ENCODE data around the gene BCL2L12. TPM values are rescaled to one million over a fixed set of nuclear protein-coding genes. Genes with fewer than 3 reads are reported as not detected.

BCL2L12 gene
- total RNA-seq, 1 experiment from 2014 or later: 16.4 TPM

DNA sequence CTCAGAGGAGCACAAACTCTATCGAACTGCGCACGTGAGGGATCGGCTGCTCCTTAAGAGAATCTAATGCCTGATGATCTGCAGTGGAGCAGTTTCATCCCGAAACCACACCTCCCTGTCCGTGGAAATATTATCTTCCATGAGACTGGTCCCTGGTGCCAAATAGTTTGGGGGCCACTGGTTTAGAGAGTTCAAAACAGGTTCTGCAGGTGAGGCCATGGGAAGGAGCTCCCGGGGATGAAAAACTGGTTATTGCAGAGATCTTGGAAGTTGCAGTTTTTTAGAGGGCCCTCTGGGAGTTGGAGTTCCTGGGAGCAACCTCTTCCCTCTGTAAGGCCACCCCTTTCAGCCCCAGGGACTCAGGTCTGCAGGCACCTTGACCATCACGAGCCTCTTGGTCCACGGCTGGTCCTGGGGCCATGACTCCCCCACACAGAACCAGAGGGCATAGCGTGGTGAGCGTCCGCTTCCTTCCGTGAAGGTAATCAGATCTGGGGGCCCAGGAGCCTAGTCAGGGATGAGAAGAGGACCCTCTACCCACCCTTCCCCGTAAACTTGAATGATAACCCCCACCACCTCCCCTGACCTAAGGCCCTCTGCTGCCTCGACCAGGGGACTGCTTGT, 5.3 kb upstream of the BCL2L12 start:
- no peak for DNase-seq (ENCODE audit: extremely low read depth, low read depth)

DNA sequence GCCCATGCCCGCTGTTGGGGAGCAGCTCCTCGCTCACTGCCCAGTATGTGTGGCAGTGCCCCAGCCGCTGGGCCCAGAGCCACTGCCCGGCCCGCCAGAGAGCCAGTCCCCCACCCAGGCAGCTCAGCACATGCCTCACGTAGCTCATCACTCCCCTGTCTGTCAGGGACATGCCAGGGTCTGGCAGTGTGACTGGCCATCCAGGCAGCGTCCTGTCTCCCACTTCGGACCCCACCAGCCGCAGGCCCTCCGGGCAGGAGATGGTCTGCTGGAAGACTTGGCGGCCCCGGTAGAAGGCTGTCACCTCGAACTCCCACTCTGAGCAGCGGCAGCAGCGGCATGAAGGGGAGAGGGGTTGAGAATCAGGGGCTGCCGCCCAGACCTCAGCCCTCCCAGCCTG, 3.7 kb upstream of the BCL2L12 start:
- no peak for DNase-seq (ENCODE audit: extremely low read depth, low read depth)

DNA sequence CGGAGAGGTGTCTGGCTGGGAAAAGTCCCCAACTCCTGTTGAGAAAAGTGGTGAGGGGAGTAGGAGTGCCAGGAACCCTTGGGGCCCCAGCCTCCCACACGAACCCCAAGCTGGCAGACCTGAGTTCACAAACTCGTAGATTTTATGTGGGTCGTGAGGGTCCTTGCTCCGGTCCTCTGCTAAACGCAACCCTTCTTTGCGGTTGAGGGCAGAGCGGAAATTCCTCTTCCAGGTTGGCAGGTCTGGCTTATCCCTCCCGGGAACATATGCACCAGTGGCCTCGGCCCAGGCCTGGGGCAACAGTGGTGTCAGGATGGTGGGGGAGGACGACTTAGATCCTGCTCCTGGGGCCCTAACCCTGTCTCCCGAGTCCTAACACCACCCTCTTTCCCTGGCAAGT, 2.5 kb upstream of the BCL2L12 start:
- DNase-seq (ENCODE audit: extremely low read depth, low read depth): no peak

DNA sequence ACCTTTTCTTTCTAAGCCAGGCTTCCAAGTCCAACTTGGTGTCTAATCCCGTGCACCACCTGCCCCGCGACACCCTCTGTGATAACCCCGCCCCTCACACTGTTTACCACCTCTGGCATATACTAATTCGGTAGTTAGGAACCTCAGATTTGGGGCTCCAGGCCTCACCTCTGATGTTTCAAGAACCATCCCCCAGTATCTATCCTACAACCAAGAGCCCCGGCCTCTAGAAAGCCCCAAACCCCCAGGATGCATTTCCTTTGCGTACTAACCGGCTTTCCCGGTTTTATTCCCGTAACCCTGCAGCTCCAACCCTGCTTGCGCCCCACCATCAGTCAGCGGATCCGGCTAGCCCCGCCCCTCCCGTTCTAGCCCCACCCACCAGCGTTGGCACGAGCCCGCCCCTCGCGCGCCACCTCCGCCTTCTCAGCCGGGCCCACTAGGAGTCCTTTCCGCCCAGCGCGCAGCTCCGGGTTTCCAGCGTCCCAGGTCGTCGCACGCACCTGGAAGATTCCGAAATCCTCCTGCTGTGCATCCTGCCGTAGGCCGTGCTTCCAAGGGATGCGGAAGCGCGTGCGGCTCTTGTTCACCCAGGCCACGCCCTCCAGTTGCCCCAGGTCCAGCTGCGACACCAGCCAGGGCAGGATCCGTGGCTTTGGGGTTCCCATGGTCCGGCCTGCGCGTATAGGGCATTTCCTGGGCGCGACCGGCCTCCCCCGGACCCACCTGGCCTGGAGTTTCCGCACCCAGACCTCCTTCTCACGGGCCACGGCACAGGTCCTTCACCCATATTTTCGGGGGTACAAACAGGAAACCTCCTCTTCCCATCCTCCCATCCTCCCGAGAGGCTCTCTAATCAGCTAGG, 1.3 kb upstream of the BCL2L12 start:
- peak; percentile 65 for DNase-seq (ENCODE audit: extremely low read depth, low read depth)

DNA sequence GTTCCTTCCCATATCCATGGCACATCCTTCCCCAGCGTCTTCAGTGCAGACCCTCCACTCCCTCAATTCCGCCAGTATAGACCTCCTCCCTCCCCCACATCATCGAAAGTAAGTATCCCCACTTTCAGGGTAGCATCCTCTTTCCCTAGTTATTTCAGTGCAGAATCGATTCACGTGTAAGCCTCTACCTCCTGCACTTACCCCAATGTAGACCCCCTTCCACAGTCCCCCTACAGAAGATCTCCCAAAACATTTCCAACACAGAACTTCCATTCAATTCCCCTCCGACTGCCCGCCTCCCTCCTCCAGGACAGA, 740 bp upstream of the BCL2L12 start:
- no peak for DNase-seq (ENCODE audit: extremely low read depth, low read depth)

DNA sequence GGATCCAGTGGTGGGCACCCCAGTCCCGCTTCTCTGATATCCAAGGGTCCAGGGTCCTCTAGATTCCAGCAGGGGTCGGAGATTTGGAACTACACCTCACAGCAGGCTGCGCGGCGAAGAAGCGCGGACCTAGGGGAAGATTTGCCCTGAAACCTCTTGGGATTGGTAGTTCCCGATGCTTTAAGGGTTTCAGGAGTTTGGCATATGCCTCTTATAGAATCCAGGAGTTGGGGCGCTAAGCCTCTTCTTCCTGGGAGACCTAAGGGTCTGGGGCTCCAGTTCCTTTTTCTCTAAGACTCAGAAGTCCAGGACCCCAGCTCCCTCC, 349 bp downstream of the BCL2L12 start:
- no peak for DNase-seq (ENCODE audit: extremely low read depth, low read depth)

DNA sequence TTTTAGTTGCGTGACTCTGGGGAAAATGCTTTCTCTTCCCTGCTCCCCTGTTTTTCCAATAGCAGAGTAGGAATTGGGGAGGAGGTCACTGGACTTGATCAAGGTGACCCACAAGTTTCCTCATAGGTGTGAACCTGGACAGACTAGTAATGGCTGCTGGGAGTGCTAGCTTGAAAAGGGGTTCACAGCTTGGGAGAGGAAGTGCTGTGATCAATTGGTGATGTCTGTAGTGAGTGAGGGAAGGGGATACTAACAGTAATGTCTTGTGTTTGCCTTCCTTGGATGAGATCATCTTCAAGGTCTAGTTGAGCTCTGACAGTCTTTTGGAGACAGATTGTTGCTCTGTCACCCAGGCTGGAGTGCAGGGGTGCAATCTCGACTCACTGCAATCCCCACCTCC, 1.7 kb downstream of the BCL2L12 start:
- no peak for DNase-seq (ENCODE audit: extremely low read depth, low read depth)

DNA sequence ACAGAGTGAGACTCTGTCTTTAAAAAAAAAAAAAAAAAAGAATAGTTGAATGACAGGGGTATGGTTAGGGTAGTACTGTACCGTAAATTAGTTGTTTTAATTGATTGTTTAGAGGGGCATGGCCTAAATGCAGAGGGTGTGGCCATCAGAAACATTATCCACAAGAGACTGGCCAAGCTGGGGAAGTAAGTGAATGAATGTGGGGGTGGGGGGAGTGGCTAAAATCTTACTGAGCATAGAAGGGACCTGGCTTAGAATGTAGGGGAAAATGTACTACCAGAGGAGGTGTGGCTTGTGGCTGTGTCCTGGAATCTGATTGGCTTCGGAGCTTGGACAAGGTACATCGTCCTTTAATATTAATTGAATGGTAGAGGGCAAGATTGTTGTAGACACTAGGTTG, 3.8 kb downstream of the BCL2L12 start:
- DNase-seq (ENCODE audit: extremely low read depth, low read depth): no peak

DNA sequence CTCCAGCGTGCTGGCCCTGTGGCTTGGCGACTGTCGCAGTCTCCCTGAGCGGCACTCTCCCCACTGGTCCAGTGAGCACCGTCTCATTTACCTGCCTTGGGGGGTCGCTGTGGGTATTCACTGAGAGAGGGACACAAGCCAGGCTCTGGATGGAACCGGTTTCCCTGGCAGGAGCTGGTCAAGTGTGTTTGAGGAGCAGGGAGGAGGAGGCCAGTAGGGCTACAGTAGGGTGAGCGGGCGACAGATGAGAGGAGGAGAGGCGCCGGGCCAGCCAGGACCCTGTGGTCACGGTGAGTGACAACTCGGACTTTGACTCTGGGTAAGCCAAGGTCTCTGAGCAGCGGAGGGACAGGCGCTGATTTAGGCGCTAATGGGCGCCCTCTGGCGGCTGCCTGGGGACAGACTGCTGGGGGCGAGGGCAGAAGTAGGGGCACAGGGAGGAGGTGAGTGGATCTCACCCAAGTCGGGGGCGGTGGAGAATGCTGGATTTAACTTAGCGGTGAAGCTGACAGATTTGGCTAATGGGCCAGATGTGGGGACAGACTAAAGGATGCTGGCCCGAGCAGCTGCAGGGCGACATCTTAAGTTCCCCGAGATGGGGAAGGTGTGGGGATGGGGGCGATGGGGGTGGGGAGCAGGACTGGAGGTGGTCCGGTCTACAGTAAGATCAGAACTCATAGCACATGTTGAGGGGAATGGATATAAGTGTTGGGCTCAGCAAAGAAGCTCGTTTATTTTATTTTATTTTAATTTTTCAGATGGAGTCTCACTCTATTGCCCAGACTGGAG, 6.6 kb downstream of the BCL2L12 start:
- DNase-seq (ENCODE audit: extremely low read depth, low read depth): peak; percentile 70

DNA sequence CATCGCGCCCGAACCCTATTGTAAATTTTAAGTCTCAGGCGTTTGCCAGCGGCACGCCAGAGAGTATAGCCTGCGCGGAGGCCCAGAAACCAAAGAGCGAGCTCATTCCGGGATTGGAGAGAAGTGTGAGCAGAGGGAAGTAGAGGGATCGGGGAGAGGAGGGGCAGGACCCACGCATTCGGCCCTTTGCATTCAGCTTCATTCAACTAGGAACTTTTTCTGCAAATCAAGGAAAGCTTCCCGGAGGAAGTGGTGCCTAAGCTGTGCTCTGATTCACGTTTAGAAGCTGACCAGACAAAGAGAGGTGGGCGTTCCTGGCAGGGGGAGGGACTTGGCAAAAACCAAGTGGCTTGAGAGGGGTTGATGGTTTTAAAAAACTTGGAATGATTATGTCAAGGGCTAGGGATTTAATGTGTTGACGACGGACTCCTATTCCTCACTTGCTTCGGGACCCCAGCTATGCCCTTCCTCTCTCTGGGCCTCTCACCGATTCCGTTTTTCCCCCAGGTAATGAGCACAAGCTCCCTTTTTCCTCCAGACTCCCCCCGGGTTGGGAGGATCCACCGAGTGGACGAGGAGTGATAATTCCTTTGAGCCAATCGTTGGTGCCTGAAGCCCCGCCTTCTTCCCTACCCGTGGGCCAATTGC, 10.5 kb downstream of the BCL2L12 start:
- peak; percentile 84 for DNase-seq (ENCODE audit: extremely low read depth, low read depth)

DNA sequence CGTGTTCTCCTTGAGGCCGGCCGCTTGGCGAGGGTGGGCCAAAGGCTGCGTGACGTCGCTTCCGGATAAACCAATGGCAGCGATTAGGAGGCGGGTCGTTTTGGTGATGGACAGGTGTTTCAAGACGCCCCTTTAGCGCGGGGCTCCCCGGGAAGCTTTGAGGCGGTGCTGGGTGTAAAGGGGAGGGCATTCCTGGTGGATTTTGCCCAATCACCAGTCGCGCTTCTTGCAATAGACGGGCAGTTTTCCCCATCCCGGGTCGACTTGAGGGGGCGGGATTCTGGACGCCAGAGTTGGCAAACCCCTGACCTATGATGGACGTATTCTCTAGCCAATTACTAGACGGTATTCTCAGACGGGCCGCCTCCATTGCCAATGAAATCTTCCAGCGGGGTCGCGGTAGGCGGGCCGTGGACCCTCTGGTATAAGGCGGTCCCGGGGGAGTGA, 11.1 kb downstream of the BCL2L12 start:
- DNase-seq (ENCODE audit: extremely low read depth, low read depth): peak; percentile 99

DNA sequence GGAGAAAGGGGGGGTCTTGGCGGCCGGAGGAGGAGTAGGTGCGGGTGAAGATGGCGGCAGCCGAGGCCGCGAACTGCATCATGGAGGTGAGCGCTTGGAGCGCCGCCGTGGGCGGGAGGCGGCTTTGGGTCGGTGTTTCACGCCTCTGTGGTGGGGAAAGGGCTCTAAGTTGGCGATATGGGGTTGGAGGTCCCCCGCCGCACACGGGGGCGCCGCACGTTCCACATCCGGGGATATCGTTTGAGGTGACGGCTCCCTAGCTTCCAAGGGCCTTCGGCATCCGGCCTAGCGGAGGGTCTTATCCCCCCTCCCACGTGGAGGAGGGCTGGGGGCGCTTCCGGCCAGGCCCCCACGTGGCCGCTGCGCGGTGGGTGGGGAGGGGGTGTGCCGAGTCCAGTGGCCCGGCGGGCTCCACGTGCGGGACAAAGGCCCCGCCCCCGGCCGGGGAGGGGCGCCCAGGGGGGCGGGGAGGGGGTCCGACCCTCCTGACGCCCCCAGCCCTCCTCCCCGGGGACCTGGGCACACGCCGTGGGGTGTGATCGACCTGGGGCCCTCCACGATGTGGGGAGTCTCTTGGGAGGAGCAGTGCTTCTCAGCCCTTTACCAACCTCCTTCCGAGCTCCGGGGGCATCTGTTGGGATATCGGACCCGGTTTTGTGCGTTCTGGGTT, 11.6 kb downstream of the BCL2L12 start, which contains the start of gene PRMT1:
TSS of gene PRMT1 (plus strand) at position 41 of the 670 bp plus-strand sequence. CDS start at position 51, 10 bp downstream.
- no peak for DNase-seq (ENCODE audit: extremely low read depth, low read depth)

DNA sequence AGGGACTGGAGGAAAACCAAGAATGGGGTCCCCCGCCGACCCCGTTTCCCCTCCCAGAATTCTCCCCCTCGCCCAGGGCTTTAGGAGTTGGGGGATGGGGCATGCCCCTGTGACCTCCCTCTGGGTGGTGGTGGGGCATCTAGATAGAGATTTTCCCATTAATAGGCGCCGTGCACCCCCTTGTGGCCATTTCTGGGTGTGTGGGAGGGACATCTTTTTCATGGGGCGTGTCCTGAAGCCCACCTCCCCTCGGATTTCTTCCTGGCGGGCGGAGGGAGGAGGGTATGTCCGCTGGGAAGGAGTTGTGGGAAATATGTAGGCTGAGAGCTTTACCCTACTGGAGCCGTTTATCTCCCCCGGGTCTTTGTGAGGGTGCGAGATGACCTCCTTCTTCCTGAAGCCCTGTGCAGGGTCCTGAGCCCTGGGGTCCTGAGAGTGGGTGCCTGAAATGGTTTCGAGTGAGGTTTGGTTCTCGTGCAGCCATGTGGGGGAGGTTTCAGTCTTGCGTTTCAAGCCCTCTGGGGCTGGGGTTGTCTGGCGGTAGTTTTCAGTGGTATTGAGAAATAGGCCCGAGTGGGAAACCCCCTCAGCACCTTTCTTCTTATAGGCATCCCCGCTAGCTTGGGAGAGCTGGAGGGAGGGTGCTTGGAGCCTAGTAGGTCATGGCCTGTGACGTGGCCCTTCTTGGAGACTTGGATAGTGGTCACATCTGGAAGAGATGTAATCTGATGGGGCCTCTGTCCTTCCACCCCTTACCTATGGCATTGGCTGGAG, 12.4 kb downstream of the BCL2L12 start:
- DNase-seq (ENCODE audit: extremely low read depth, low read depth): peak; percentile 59

DNA sequence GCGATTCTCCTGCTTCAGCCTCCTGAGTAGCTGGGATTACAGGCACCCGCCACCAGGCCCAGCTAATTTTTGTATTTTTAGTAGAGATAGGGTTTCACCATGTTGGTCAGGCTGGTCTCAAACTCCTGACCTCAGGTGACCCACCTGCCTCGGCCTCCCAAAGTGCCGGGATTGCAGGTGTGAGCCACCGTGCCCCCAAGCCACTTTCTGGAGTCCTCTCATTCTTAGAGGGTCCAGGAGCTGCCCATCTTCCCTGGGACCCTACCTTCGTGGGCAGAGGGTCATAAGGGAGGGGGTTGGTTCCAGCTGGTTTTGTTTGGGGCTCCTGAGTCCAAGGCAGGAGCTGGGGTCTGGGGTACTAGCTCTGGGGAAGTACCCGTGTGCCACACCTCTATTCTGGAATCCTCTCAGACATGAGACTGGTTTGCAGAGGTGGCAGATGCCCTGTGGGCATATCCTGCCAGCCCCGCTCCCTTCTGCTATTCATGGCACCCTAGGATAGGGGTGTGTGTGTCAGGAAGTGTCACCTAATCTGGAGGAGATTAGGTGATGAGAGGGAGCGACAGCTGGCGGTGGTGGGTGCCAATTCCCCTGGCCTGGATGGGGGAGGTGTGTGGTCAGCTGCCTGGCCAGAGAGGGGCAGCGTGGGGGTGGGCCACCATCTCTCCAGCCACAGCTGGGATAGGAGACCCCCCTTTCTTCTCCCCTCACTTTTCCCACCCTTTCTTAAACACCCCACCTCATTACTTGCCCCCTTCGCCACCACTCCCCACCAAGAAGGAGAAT, 13.4 kb downstream of the BCL2L12 start:
- DNase-seq (ENCODE audit: extremely low read depth, low read depth): no peak

DNA sequence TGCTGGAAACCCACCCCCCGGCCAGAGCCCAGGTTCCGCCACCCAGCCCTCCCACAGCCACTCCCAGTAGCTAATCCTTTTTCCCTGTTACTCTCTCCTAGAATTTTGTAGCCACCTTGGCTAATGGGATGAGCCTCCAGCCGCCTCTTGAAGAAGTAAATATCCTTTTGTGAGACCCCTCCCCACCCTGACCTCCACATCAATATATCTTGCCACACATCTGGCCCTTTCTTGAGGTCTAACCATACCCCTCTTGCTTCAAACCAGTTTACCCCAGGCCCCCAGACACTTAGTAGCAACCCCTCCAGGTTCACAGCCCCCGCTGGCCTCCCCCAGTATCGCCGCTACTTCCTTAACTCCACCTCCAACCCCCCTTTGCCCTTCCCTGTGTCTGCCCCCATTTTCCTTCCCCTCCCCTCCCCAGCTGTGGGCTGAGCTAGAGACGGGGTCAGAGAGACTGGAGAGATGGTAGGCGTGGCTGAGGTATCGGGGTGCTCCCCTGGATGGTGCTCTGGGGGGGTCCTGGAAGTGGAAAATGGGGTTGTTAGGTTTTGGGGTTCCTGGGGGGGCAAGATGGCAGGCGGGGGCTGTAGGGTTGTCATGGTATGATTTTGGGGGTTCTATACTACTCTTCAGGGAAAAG, 14.2 kb downstream of the BCL2L12 start:
- no peak for DNase-seq (ENCODE audit: extremely low read depth, low read depth)

DNA sequence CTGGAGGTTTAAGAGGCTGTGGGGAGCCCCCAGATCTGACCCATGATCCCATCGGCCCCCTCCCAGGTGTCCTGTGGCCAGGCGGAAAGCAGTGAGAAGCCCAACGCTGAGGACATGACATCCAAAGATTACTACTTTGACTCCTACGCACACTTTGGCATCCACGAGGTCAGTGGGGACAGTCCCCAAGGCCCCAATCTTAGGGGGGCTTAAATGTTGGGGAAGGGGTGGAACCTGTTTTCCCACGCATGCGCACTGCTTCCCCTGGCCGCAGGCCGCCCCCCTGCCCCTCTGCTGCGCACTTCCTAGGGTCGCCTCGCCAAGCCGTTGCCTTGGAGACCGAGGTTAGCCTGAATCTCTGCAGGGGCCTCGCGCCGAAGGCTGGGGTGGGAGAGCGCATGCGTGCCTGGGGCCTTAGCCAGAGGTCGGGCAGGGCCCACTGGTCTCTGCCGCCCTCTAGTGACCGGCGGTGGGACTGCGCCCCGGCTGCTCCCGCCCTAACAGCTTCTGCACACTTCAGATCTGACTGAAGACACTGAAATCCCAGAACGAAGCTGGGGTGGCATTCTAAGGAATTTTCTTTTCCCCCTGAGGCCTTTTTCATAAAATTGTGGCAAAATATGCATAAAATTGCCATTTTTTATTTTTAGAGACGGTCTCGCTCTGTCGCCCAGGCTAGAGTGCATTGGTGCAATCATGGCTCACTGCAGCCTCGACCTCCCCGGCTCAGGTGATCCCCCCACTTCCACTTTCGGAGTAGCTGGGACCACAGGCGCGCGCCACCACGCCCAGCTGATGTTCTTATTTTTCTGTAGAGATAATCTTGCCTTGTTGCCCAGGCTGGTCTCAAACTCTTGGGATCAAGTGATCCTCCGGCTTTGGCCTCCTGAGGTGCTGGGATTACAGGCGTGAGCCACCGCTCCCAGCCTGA, 15.0 kb downstream of the BCL2L12 start:
- peak; percentile 68 for DNase-seq (ENCODE audit: extremely low read depth, low read depth)

DNA sequence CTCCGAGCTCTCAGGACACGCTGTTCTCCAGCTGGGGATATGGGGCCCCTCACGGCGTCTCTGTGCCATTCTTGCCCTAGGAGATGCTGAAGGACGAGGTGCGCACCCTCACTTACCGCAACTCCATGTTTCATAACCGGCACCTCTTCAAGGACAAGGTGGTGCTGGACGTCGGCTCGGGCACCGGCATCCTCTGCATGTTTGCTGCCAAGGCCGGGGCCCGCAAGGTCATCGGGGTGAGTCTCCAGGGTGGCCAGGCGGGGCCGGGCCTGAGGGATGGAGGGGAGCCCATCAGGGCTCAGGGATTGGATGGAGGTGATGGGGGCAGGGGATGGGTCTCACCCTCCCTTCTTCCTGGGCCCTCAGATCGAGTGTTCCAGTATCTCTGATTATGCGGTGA, 16.1 kb downstream of the BCL2L12 start:
- no peak for DNase-seq (ENCODE audit: extremely low read depth, low read depth)
